Hindlimb muscle (tissue), 1 donor: ENCODE data around the gene TIAM2. TPM values are rescaled to one million over a fixed set of nuclear protein-coding genes. Genes with fewer than 3 reads are reported as not detected.
A peak's percentile ranks its signal among the peaks of the same experiment; 100 is the strongest.
"Not testable (repeated sequence)": the region's sequence is repeated elsewhere in the genome, so short reads cannot be mapped to it uniquely, and the experiment has no call there.

Experiments
- DNase-seq: peaks from one replicate; pipeline ENCODE4 v3.0.0-alpha.2; 2013
- polyA plus RNA-seq: library from polyadenylated mRNA; unstranded; fragments of 120-200 nt; gene quantifications from one replicate; pipeline ENCODE4 v1.2.1, GENCODE V29; 2013; ENCODE audit not compliant: insufficient read length

Gene TIAM2
- polyA plus RNA-seq, 1 donor = 13.6 TPM

DNA sequence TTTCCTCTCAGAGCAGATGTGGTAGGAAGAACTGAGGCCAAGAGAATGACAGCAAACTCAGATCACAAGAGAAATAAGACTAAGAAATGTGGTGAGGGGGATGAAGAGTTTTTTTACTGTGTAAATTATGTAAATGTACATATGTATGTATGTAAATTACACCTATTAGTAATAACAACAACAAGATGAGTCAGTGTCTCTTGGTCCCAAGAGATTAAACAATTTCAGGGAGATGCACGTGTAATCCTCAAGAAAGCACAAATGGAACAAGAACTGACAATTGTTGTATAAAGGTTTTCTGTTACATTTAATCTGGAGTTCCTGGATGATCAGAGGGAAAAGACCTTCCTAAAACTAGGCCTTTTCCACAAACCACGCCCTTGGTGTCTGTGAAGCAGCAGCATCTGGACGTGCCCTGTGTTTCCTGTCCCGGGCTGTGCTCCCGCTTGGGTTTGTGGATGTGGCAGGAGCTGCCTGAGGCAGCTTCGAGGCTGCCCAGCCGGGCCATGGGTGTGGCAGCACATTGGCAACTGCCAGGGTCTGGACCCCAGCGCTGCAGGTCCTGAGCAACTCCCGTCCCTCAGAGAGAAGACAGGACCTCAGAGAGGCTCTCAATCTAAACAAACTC is 269.7 kb downstream of the TIAM2 start:
- no peak for DNase-seq

DNA sequence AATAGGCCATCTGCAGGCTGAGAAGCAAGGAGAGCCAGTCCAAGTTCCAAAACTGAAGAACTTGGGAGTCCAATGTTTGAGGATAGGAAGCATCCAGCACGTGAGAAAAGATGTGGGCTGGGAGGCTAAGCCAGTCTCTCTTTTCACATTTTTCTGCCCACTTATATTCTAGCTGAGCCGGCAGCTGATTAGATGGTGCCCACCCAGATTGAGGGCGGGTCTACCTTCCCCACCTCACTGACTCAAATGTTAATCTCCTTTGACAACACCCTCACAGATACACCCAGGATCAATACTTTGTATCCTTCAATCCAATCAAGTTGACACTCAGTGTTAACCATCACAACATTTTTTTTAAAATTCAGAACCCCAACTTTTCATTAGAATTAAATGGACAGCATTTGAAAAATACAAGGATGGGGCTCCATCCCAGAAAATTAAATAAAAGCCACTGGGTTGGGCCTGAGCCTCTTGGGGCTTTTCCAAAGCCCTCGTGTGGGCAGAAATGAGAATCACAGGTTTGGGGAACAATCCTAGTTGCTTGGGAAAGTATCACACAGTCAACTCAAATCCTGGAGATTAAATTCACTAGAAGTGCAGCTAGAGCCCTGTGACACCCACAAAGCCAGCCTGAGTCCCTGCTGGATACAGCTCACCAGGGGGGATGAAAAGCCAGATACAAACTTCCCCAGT is 270.9 kb downstream of the TIAM2 start:
- no peak for DNase-seq

- no peak for DNase-seq
These were observed 272.3 kb downstream of the TIAM2 start for GRCh38 chr6:155267411-155267810.

- not testable (repeated sequence) for DNase-seq
These were observed 273.2 kb downstream of the TIAM2 start for GRCh38 chr6:155268088-155268867.

GRCh38 chr6:155269765-155270164 is 274.6 kb downstream of the TIAM2 start:
- no peak for DNase-seq

DNA sequence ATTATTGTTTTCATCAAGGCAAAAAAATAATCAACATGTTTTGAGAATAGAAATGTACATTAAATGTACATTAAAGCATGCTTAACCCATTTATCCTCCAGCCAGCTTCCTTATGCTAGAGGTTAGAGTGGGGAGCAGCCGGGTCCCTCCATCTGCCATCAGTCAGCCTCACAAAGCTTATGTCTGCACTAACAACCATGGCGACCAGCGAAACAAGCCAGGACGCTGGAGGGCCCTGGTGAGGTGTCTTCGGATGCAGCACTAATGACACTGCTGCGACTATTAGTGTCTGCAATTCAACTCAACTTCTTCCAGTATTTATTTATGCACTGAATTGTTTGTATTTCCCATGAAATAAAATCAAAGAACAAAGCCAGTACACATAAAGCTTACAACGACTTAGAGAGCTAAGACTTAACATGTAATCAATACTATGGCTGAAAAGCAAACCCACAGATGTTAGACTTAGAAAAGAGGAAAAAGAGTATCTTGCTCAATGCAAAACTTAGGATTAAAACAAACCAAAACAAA is 275.5 kb downstream of the TIAM2 start:
- DNase-seq = no peak

DNA sequence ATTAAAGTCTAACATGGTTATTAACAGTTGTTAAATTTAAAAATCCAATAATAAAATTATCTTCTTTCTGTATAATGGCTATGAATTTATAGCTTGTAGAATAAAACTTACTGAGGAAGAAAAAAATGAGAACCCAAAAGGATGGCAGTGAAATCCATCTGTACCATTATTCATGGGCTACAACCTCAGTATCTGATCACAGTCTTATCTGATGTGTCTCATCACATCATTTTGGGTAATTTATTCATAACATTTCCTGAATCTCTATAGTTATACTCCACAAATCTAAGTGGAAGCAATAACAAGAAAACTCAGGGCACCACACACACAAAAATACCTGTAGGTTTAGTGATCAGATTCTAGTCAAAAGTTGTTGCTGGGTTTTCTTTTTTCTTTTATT is 276.0 kb downstream of the TIAM2 start:
- DNase-seq = no peak

GRCh38 chr6:155272353-155273232 is 277.5 kb downstream of the TIAM2 start:
- peak; percentile 29 for DNase-seq

DNA sequence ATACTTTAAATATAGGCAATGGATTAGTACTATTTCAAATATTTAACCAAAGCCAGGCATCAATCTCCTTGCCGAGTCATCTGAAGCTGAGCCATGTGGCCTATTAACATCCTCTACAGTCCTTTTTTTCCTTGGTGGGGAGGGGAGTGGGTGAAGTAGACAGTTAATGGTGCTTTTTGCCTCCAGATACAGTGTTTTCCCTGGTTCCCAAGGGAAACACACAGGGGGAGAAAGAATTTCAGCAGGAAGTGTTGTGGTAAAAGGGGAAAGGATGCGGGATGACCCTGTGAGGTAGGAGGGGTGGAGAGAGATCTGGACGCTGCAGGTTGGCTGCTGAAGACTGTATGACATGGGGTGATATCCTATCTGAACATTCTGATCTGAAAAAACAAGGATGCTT is 278.3 kb downstream of the TIAM2 start:
- no peak for DNase-seq

DNA sequence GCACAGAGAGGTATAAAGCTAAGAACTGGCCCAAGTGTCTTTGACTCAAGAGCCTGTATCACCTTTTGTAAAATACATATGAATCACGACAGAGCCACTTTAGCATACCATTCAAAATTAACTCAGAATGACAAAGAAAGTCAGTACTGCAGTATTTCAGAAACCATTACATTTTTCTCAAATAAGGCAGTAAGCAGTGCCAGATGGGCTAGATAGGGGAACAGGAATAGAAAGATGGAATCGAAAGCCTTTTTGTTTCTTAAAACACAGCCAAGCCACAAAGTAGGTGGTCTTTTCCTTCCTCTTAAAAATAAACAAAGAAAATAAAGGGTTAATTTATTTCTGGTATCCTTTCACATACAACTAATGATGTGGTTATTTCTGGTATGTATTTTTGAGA is 279.0 kb downstream of the TIAM2 start:
- DNase-seq = no peak

DNA sequence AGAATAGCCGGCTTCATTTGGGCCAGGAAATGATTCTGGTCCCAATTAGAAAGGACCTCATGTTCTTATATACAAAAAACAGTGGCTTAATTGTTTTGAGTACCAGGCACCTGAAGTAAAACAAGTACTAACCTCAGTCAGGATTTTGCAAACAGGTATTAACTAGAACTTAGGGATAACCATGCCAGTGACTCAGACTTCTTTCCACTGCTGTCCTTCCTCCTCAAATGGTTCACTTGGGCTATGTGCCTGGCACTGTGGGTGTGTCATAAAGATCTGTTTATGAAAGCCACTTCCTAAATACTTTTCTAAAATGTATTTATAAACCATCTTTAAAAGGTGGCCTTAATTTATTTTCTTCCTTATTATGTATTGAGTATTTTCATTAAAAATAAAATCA is 279.4 kb downstream of the TIAM2 start:
- DNase-seq = no peak

DNA sequence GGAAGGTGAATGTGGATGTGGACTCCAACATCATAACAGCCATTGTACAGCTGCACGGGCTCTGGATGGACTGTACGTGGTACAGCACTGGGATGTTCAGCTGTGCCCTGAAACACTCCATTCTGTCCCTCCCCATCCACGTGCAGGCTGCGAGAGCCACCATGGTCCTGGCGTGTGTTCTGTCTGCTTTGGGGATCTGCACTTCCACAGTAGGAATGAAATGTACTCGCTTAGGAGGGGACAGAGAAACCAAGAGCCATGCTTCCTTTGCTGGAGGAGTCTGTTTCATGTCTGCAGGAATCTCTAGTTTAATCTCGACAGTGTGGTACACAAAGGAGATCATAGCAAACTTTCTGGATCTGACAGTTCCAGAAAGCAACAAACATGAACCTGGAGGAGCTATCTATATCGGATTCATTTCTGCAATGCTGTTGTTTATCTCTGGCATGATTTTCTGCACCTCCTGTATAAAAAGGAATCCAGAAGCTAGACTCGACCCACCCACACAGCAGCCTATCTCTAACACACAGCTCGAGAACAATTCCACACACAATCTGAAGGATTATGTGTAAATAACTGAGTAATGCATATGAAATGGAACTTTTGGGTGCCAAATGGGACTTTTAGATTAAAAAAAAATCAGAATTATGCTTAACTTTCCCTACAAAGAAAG is 280.8 kb downstream of the TIAM2 start:
- no peak for DNase-seq

DNA sequence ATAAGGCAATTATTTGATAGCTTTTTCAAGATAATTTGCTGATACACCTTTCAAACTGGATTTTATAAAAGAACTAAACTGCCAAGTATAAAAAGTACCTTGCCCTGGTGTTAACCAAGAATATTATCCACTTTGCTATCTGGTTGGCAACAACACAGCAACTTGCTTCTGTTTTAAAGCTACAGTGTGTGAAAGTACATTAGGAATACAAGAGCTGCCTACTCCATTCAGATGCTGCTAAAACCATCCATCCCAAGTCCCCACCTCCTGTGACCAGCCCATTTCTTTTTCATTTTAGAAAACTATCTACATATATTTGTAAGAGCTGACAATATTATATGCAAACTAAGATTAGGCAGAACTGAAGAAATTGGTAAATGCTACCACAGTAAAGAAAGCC is 281.5 kb downstream of the TIAM2 start:
- no peak for DNase-seq

- DNase-seq = no peak
These were observed 283.4 kb downstream of the TIAM2 start for GRCh38 chr6:155278319-155279049.

- DNase-seq = no peak
These were observed 289.7 kb downstream of the TIAM2 start for GRCh38 chr6:155284775-155285174.

GRCh38 chr6:155287762-155288161 is 292.6 kb downstream of the TIAM2 start:
- DNase-seq = no peak

DNA sequence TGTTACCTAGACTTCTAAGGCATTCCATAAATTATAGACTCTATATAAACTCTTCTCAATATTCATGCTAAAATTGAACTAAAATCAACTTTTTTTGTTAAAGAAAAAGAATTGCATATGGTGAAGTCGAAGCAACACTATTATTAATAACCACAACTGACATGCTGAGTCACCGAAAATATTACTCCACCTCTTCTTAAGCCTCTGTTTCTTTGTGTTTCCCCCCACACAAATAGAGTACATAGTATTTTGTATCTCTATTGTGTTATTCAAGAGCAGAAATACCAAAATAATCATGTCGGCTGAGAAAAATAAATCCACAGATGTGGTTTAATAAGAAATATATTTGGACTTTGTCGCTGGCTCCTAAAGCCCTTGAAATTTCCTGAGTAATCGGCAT is 295.4 kb downstream of the TIAM2 start:
- DNase-seq = no peak

DNA sequence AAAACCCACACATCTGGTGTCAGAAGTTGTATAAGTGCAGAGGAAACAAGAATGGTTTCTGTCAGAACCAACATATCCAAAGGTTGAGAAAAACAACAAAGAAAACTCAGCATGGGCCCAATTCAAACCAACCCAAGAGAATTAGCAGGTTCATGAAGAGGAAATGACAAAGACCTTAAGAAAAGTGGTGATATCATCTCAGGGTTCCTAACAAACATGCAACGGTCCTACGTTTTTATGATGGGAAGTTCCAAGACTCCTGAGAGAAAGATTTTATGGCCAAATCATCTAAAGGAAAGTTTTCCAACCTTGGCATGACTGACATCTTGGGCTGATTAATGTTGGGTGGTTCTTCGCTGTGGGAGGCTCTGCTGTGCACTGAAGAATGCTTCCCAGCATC is 296.2 kb downstream of the TIAM2 start:
- DNase-seq = no peak

DNA sequence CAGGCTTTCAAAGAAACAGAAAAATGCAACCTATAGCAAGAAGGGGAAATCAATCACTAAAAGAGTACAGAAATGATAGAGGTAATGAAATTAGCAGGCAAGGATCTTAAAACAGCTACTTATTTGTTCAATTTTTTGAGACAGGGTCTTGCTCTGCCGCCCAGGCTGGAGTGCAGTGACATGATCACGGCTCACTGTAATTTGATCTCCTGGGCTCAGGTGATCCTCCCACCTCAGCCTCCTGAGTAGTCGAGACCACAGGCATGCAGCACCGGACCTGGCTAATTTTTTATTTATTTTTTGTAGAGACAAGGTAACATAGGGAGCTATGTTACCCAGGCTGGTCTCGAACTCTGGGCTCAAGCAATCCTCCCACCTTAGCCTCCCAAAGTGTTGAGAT is 297.6 kb downstream of the TIAM2 start:
- no peak for DNase-seq

DNA sequence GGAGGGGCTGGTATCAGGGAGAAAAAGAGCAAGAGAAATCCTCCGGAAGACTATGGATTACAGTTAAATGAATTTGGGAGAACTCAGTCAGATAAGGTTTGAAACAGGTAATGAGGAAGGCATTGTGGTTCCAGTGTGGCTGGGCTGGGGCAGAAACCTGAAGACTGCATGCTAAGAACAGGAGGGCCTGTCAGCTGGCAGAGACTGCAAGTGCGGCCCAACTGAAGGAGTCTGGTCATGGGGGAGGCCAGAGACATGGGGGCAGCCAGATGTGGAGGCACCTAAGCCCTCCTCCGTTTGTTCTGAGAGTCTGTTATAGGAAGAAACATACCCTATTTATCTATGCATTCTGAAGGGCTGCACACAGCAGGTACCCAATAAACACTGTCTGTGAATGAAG is 302.6 kb downstream of the TIAM2 start:
- DNase-seq = no peak

DNA sequence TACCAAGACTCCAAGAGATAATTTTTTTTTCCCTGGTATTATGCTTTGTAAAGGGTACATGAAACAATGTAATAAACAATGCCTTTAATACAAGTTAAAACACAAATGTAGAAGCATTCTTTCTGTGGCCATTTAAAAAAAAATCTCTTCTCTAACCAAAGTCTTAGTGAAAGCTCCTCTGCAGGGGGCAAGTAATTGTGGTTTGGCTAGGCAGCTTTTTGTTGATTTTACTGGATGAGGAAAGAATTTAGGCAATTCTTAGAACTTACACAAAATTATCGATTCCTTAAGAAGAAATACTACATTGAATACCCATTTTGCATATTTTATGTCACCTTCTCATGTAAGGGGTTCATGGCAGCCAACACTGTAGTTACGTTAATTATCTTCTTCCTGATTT is 306.8 kb downstream of the TIAM2 start:
- DNase-seq = no peak
